Neural crest cell (in vitro differentiated cells): Measurements from ENCODE around the gene CCM2L. TPM values are rescaled to one million over a fixed set of nuclear protein-coding genes. Genes with fewer than 3 reads are reported as not detected.
A peak's percentile ranks its signal among the peaks of the same experiment; 100 is the strongest.
"Not testable (repeated sequence)": the region's sequence is repeated elsewhere in the genome, so short reads cannot be mapped to it uniquely, and the experiment has no call there.

Source experiments
- DNase-seq: peaks from one replicate; pipeline ENCODE4 v3.0.0; 2021; ENCODE audit warnings: low read depth, mixed read lengths, low spot score
- H3K27ac Mint-ChIP-seq: one replicate; pipeline ENCODE4 v1.8.0; 2021; ENCODE audit warnings: mild to moderate bottlenecking, mixed read lengths; ENCODE audit not compliant: unreplicated experiment
- H3K27me3 Mint-ChIP-seq: 2 replicates; pipeline ENCODE4 v1.8.0; 2021; ENCODE audit warnings: low read depth, mild to moderate bottlenecking, mixed read lengths
- H3K36me3 Mint-ChIP-seq: 2 replicates; pipeline ENCODE4 v1.8.0; 2021; ENCODE audit warnings: low read depth, mild to moderate bottlenecking, mixed read lengths
- H3K4me1 Mint-ChIP-seq: 2 replicates; pipeline ENCODE4 v1.8.0; 2021; ENCODE audit warnings: mixed read lengths
- H3K4me3 Mint-ChIP-seq: one replicate; pipeline ENCODE4 v1.8.0; 2021; ENCODE audit warnings: mild to moderate bottlenecking, mixed read lengths
- H3K9me3 Mint-ChIP-seq: 2 replicates; pipeline ENCODE4 v1.8.0; 2021; ENCODE audit warnings: mixed read lengths
- CTCF ChIP-seq: fragments of 200-600 bp; sonication (generic); conservative IDR thresholded peaks from 2 replicates; pipeline ENCODE4 v1.5.0; 2021; ENCODE audit warnings: antibody characterized with exemption, mild to moderate bottlenecking
- total RNA-seq: library from RNA; stranded (reverse); gene quantifications from 2 replicates; pipeline ENCODE4 v1.2.1, GENCODE V29; 2021

The CCM2L gene
- total RNA-seq, 1 donor from 2014 or later, result 0.26 TPM

GRCh38 chr20:32031007-32031958 is 21.0 kb downstream of the CCM2L start:
- no peak overlapping the region for H3K4me3 Mint-ChIP-seq
- H3K9me3 Mint-ChIP-seq, result no peaks in the 10 kb centered on the region
- no peaks in the 10 kb centered on the region for H3K4me1 Mint-ChIP-seq
- no peak overlapping the region for H3K27ac Mint-ChIP-seq
- peak; percentile 100 for TF ChIP-seq CTCF
- DNase-seq, result peak; percentile 83
- no peaks in the 10 kb centered on the region for H3K36me3 Mint-ChIP-seq
- peaks cover 82% of the 10 kb centered on the region for H3K27me3 Mint-ChIP-seq

GRCh38 chr20:32033316-32033715 is 23.1 kb downstream of the CCM2L start:
- Mint-ChIP-seq H3K27ac (no peak overlapping the region), H3K4me1 (no peaks in the 10 kb centered on the region), H3K36me3 (no peaks in the 10 kb centered on the region), H3K27me3 (peaks cover 88% of the 10 kb centered on the region), H3K9me3 (no peaks in the 10 kb centered on the region), H3K4me3 (no peak overlapping the region)
- TF ChIP-seq CTCF, result no peak
- no peak for DNase-seq

GRCh38 chr20:32033721-32034120 is 23.5 kb downstream of the CCM2L start:
- not testable (repeated sequence) for H3K4me3 Mint-ChIP-seq, DNase-seq, H3K27ac Mint-ChIP-seq, H3K4me1 Mint-ChIP-seq, H3K9me3 Mint-ChIP-seq, H3K36me3 Mint-ChIP-seq
- peaks cover 84% of the 10 kb centered on the region for H3K27me3 Mint-ChIP-seq

DNA sequence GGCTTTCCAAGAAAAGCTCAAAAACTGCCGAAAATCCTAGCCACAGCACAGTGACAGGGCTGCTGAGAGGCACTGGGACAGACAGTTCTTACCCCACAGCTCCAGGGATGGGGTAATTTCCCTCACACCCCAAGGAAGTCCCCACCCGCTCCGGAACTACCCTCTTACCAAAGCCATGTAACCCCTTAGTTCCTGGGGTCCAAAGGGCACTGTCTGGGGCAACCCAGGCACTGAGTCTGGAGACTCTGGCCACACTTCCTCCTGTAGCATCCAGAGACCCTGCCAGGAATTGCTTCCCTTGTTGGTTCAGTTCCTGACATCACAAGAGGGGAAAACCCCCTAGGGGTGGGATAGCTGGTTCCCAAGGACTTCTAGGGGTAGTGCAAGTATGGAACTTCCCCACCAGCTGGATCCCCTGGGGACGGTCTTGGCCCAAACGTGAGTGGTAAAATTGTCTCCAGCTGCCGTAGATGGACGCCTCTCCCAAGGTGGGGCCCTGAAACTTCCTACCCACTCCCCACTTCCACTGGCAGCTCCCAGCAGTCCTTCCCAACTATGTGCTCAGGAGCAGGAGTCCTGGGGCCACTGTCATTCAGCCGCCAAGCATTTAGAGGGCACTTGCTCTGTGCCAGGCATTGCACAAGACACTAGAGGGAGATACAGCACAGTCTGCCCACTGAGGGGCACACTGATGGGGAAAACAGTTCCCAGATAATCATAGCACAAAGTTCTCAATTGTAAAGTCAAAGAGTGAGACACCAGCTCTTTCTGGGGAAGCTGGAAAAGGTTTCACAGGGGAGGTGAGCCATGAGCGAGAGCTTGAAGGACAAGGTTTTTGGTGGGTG is 24.6 kb downstream of the CCM2L start:
- no peak overlapping the region for H3K27ac Mint-ChIP-seq
- no peak for DNase-seq
- peaks cover 86% of the 10 kb centered on the region for H3K27me3 Mint-ChIP-seq
- no peaks in the 10 kb centered on the region for H3K4me1 Mint-ChIP-seq
- H3K4me3 Mint-ChIP-seq, result no peak overlapping the region
- H3K36me3 Mint-ChIP-seq, result no peaks in the 10 kb centered on the region
- no peak for TF ChIP-seq CTCF
- no peaks in the 10 kb centered on the region for H3K9me3 Mint-ChIP-seq

- Mint-ChIP-seq H3K4me1 (no peaks in the 10 kb centered on the region), H3K27me3 (peaks cover 82% of the 10 kb centered on the region), H3K9me3 (no peaks in the 10 kb centered on the region), H3K4me3 (no peak overlapping the region), H3K36me3 (no peaks in the 10 kb centered on the region), H3K27ac (no peak overlapping the region)
- DNase-seq, result no peak
- no peak for TF ChIP-seq CTCF
Observed at GRCh38 chr20:32035426-32035779, 25.2 kb downstream of the CCM2L start.
